ENCODE results near the gene SCGB1C1. TPM values are rescaled to one million over a fixed set of nuclear protein-coding genes. Genes with fewer than 3 reads are reported as not detected.
"Not testable (repeated sequence)": the region's sequence is repeated elsewhere in the genome, so short reads cannot be mapped to it uniquely, and the experiment has no call there.

SCGB1C1 gene
- polyA plus RNA-seq, 1 experiment = not detected

DNA sequence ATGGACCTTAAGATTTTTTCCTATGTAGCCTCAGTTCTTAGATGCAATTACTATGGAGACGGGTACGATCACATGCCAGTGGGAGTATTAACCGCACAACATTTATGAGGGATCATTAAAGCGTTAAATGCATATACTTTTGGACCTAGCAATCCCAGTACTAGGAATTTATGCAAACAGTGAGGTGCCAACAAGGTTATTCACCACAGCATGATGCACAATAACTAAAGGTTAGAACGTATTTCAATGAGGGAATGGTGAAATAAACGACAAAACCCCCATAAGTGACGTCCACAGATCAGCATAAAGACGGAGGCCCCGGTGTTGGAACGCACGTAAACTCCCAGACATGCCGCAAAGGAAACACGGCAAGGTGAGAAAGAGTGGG, 42.7 kb downstream of the SCGB1C1 start:
- Histone ChIP-seq H3K36me3 (ENCODE audit: control insufficient read depth, insufficient read depth, low read length) (peaks cover 5% of the 10 kb centered on the region; the same call in 1 of the 2 replicates), H3K27me3 (ENCODE audit: control insufficient read depth, insufficient read depth, low read length) (no peaks in the 10 kb centered on the region), H3K4me3 (ENCODE audit: low read depth, low read length) (peak overlapping the region; percentile 97)
- POLR2A ChIA-PET = no interaction called here
- DNase-seq (ENCODE audit: low read depth) = no peak
- CTCF ChIA-PET = interaction anchor here (0.9 to 1.5 kb wide), 3 partner anchors 19 to 161 kb away, joined by 3 read pairs; no protein-coding TSS in a partner anchor
- TF ChIP-seq, protein P1, sequence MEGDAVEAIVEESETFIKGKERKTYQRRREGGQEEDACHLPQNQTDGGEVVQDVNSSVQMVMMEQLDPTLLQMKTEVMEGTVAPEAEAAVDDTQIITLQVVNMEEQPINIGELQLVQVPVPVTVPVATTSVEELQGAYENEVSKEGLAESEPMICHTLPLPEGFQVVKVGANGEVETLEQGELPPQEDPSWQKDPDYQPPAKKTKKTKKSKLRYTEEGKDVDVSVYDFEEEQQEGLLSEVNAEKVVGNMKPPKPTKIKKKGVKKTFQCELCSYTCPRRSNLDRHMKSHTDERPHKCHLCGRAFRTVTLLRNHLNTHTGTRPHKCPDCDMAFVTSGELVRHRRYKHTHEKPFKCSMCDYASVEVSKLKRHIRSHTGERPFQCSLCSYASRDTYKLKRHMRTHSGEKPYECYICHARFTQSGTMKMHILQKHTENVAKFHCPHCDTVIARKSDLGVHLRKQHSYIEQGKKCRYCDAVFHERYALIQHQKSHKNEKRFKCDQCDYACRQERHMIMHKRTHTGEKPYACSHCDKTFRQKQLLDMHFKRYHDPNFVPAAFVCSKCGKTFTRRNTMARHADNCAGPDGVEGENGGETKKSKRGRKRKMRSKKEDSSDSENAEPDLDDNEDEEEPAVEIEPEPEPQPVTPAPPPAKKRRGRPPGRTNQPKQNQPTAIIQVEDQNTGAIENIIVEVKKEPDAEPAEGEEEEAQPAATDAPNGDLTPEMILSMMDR (IDR thresholded peaks at IDR 0.05; ENCODE audit: insufficient read depth, low read depth, low read length) = no peak

DNA sequence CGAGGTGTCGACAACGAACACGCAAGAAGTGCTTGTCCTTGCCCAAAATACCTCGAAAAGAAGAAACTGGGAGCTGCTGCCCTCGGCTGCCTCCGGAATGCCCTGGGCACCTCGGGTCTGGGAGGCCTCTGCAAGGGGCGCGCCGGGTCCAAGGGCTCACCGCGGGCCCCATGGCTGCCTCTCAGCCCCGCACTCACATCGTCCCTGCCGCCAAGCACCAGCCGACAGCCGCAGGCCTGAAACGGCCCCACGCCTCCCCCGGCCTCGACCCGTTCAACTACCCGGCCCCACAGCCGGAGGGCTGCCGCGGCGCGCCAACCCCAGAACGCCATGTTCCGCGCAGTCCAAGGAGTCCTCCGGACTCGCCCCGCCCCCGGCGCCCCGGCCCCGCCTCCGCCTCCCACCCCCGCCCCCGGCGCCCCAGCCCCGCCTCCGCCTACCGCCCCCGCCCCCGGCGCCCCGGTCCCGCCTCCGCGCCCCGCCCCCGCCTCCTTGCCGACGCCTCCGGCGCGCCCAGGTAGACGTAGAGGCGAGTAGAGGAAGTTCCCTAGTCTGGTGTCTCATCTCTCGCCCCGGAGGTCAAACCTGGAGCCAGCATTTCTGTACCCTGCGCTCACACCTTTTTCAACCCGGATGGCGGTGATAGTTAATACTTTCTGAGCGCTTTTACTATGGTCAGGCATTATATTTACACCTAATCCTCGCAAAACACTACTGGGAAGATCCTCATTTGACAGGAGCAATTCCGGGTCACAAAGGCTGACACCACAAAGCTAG, 43.3 kb downstream of the SCGB1C1 start, which contains the start of gene SIRT3:
Gene SIRT3 (minus strand): TSS at position 346 of the 777 bp plus-strand sequence. CDS start 14 bp downstream, at position 332.
- CTCF ChIA-PET = interaction anchor here (0.9 to 1.5 kb wide), 4 partner anchors 10 to 161 kb away, joined by 3 to 4 read pairs (median 4); no protein-coding TSS in a partner anchor
- POLR2A ChIA-PET = no interaction called here
- Histone ChIP-seq H3K36me3 (ENCODE audit: control insufficient read depth, insufficient read depth, low read length) (peaks cover 7% of the 10 kb centered on the region), H3K4me3 (ENCODE audit: low read depth, low read length) (peak within 1 kb of the TSS; percentile 97), H3K27me3 (ENCODE audit: control insufficient read depth, insufficient read depth, low read length) (no peaks in the 10 kb centered on the region)
- TF ChIP-seq, protein P1 (IDR thresholded peaks at IDR 0.05; ENCODE audit: insufficient read depth, low read depth, low read length) = peak; percentile 21; the same call in 1 of the 2 replicates
- no peak for DNase-seq (ENCODE audit: low read depth)

DNA sequence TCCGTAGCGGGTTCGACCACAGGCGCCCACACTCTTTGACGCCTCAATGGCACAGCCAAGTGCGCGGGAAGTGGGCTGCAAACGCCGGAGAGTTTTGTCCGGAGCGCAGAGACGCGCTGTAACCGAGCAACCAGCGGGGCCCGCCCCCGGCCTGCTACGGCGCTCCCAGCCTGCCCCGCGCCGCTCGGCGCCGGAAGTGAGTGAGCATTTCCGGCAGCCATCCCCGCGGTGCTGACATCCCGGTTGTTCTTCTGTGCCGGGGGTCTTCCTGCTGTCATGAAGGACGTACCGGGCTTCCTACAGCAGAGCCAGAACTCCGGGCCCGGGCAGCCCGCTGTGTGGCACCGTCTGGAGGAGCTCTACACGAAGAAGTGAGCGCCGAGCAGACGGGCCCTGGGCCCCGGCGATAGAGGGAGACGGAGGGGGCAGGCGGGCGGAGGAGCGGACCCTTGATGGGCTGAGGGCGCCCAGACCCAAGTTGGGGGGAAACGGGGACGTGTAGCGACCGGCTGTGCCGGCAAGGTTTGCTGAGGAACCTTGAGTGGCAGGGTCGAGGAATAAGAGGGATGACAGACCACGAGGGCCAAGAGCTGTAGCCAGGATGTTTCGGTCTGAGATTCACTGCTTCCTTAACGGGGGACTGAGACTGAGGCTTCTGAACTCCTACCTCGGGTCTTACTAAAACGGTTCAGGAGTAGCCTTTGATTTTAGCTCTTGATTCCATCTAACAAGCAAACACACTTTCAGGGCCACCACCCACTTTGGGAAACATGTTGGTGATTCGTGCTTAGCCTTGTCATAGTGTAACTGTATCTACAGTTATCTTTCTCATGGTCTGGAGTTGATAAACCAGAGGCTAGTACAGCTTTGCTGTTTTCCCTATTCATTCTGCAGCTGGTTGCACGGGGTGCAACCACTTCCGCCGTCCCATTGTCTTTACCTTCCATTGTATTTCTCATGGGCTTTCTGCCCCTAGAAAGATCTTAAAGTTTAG, 44.2 kb downstream of the SCGB1C1 start, which contains the start of gene PSMD13:
Gene PSMD13 (plus strand): TSS at position 203 of the 994 bp plus-strand sequence. CDS start 74 bp downstream, at position 277.
- ChIA-PET POLR2A (no interaction called here), CTCF (interaction anchor here (1.0 to 2.3 kb wide), 6 partner anchors 9 to 211 kb away, joined by 3 to 10 read pairs (median 4); no protein-coding TSS in a partner anchor)
- Histone ChIP-seq H3K36me3 (ENCODE audit: control insufficient read depth, insufficient read depth, low read length) (peaks cover 10% of the 10 kb centered on the region), H3K4me3 (ENCODE audit: low read depth, low read length) (peak within 1 kb of the TSS; percentile 97), H3K27me3 (ENCODE audit: control insufficient read depth, insufficient read depth, low read length) (no peaks in the 10 kb centered on the region)
- peak; percentile 20 for DNase-seq (ENCODE audit: low read depth)
- TF ChIP-seq, protein P1 (IDR thresholded peaks at IDR 0.05; ENCODE audit: insufficient read depth, low read depth, low read length) = no peak

DNA sequence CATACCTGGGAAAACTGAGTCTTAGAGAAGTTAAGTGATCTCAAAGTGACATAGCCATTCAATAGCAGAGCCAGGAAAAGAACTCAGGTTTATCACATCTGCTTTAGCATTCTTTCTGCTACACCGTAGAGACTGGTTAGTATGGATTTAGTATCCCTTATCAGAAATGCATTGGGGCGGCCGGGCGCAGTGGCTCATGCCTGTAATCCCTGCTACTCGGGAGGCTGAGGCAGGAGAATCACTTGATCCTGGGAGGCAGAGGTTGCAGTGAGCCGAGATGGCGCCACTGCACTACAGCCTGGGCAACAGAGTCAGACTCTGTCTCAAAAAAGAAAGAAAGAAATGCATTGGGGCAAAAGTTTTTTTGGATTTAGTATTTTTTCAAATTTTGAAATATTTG, 45.5 kb downstream of the SCGB1C1 start:
- H3K4me3 ChIP-seq (ENCODE audit: low read depth, low read length); H3K27me3 ChIP-seq (ENCODE audit: control insufficient read depth, insufficient read depth, low read length); DNase-seq (ENCODE audit: low read depth); POLR2A ChIA-PET; H3K36me3 ChIP-seq (ENCODE audit: control insufficient read depth, insufficient read depth, low read length): not testable (repeated sequence)
- CTCF ChIA-PET = interaction anchor here (1.5 to 2.3 kb wide), 3 partner anchors 8 to 12 kb away, joined by 3 to 10 read pairs (median 4); no protein-coding TSS in a partner anchor

DNA sequence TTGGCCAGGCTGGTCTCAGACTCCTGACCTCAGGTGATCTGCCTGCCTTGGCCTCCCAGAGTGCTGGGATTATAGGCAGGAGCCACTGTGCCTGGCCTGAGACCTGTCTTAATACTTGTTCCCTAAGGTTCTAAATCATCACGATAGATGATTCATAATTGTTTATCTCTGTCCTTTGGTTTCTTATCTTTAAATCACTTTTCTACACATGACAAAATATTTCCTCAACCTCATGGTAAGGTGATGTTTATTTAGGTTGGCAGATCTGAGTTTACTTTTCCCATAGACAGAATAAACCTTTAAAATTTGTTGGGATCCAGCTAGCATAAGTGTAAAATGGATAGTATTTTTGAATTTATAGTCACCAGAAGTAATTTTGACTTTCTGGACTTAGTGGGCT, 47.4 kb downstream of the SCGB1C1 start:
- TF ChIP-seq, protein P1 (IDR thresholded peaks at IDR 0.05; ENCODE audit: insufficient read depth, low read depth, low read length) = no peak
- Histone ChIP-seq H3K4me3 (ENCODE audit: low read depth, low read length) (no peak overlapping the region), H3K27me3 (ENCODE audit: control insufficient read depth, insufficient read depth, low read length) (no peaks in the 10 kb centered on the region), H3K36me3 (ENCODE audit: control insufficient read depth, insufficient read depth, low read length) (peaks cover 12% of the 10 kb centered on the region)
- CTCF ChIA-PET = interaction anchor here (3.4 kb wide), 1 partner anchor 11 kb away, joined by 21 read pairs; no protein-coding TSS in a partner anchor
- DNase-seq (ENCODE audit: low read depth) = no peak
- POLR2A ChIA-PET = no interaction called here

Measured in BJ (cell line).